ENCODE measurements around the gene BASP1. TPM values are rescaled to one million over a fixed set of nuclear protein-coding genes. Genes with fewer than 3 reads are reported as not detected.
"Not testable (repeated sequence)": the region's sequence is repeated elsewhere in the genome, so short reads cannot be mapped to it uniquely, and the experiment has no call there.

BASP1 gene
- total RNA-seq, 1 donor from 2014 or later, result 3.4 TPM

- ATAC-seq (ENCODE audit: poor library complexity) (no peak), DNase-seq (no peak)
- intact Hi-C loops (cut with DNase I), result no loop called here
Observed at GRCh38 chr5:17235731-17236330, 18.4 kb downstream of the BASP1 start.

GRCh38 chr5:17238521-17239041 lies 21.1 kb downstream of the BASP1 start:
- DNase-seq (no peak), ATAC-seq (ENCODE audit: poor library complexity) (no peak)
- intact Hi-C loops (cut with DNase I), result no loop called here

- DNase-seq (no peak), ATAC-seq (ENCODE audit: poor library complexity) (no peak)
- intact Hi-C loops (cut with DNase I), result no loop called here
Observed at GRCh38 chr5:17239953-17240352, 22.5 kb downstream of the BASP1 start.

- ATAC-seq (ENCODE audit: poor library complexity) (no peak), DNase-seq (no peak)
- intact Hi-C loops (cut with DNase I), result no loop called here
Observed at GRCh38 chr5:17240487-17240886, 23.1 kb downstream of the BASP1 start.

- intact Hi-C loops (cut with DNase I), result no loop called here
- no peak for ATAC-seq (ENCODE audit: poor library complexity)
- no peak for DNase-seq
Observed at GRCh38 chr5:17241635-17242034, 24.2 kb downstream of the BASP1 start.

GRCh38 chr5:17243287-17244063 lies 26.0 kb downstream of the BASP1 start:
- DNase-seq, result no peak
- intact Hi-C loops (cut with DNase I), result no loop called here
- ATAC-seq (ENCODE audit: poor library complexity), result no peak

- ATAC-seq (ENCODE audit: poor library complexity), result peak; percentile 79
- intact Hi-C loops (cut with DNase I), result no loop called here
- DNase-seq, result no peak
Observed at GRCh38 chr5:17249029-17249634, 31.7 kb downstream of the BASP1 start.

- intact Hi-C loops (cut with DNase I); DNase-seq; ATAC-seq (ENCODE audit: poor library complexity): not testable (repeated sequence)
Observed at GRCh38 chr5:17249841-17250240, 32.4 kb downstream of the BASP1 start.

GRCh38 chr5:17252543-17252942 lies 35.1 kb downstream of the BASP1 start:
- DNase-seq (no peak), ATAC-seq (ENCODE audit: poor library complexity) (no peak)
- intact Hi-C loops (cut with DNase I), result no loop called here

- intact Hi-C loops (cut with DNase I), result no loop called here
- ATAC-seq (ENCODE audit: poor library complexity) (no peak), DNase-seq (no peak)
Observed at GRCh38 chr5:17255471-17256021, 38.1 kb downstream of the BASP1 start.

- intact Hi-C loops (cut with DNase I), result no loop called here
- ATAC-seq (ENCODE audit: poor library complexity), result no peak
- DNase-seq, result no peak
Observed at GRCh38 chr5:17256171-17256570, 38.7 kb downstream of the BASP1 start.

GRCh38 chr5:17256839-17257238 lies 39.4 kb downstream of the BASP1 start:
- DNase-seq (no peak), ATAC-seq (ENCODE audit: poor library complexity) (no peak)
- intact Hi-C loops (cut with DNase I), result no loop called here

GRCh38 chr5:17257705-17258273 lies 40.4 kb downstream of the BASP1 start:
- no peak for ATAC-seq (ENCODE audit: poor library complexity)
- intact Hi-C loops (cut with DNase I), result no loop called here

GRCh38 chr5:17258431-17258830 lies 41.0 kb downstream of the BASP1 start:
- ATAC-seq (ENCODE audit: poor library complexity) (no peak), DNase-seq (no peak)
- intact Hi-C loops (cut with DNase I), result no loop called here

More at GRCh38 chr5:17257705-17258273, 40.4 kb downstream of the BASP1 start:
- DNase-seq, result no peak

GRCh38 chr5:17259012-17259411 lies 41.6 kb downstream of the BASP1 start:
- intact Hi-C loops (cut with DNase I), result not testable (repeated sequence)

GRCh38 chr5:17259630-17260257 lies 42.3 kb downstream of the BASP1 start:
- intact Hi-C loops (cut with DNase I), result no loop called here
- no peak for DNase-seq
- no peak for ATAC-seq (ENCODE audit: poor library complexity)

More at GRCh38 chr5:17259012-17259411, 41.6 kb downstream of the BASP1 start:
- not testable (repeated sequence) for DNase-seq; ATAC-seq (ENCODE audit: poor library complexity)

- DNase-seq, result no peak
- intact Hi-C loops (cut with DNase I), result no loop called here
- no peak for ATAC-seq (ENCODE audit: poor library complexity)
Observed at GRCh38 chr5:17260549-17260948, 43.1 kb downstream of the BASP1 start.

- intact Hi-C loops (cut with DNase I), result no loop called here
- ATAC-seq (ENCODE audit: poor library complexity) (no peak), DNase-seq (no peak)
Observed at GRCh38 chr5:17261075-17261474, 43.6 kb downstream of the BASP1 start.

GRCh38 chr5:17265041-17265440 lies 47.6 kb downstream of the BASP1 start:
- ATAC-seq (ENCODE audit: poor library complexity) (no peak), DNase-seq (no peak)
- intact Hi-C loops (cut with DNase I), result no loop called here
